IPS-15b (cell line): ENCODE results near the gene CEP95.
A peak's percentile ranks its signal among the peaks of the same experiment; 100 is the strongest.
"Not testable (repeated sequence)": the region's sequence is repeated elsewhere in the genome, so short reads cannot be mapped to it uniquely, and the experiment has no call there.

Experiments
- H3K27me3 ChIP-seq: one replicate; pipeline ENCODE4 v1.6.1; 2013; ENCODE audit warnings: low read length; ENCODE audit not compliant: control insufficient read depth, insufficient read depth
- H3K36me3 ChIP-seq: one replicate; pipeline ENCODE4 v1.6.1; 2013; ENCODE audit warnings: low read length; ENCODE audit not compliant: control insufficient read depth, insufficient read depth
- H3K4me1 ChIP-seq: one replicate; pipeline ENCODE4 v1.6.1; 2013; ENCODE audit warnings: mild to moderate bottlenecking, low read length; ENCODE audit not compliant: control insufficient read depth, insufficient read depth
- H3K4me3 ChIP-seq: one replicate; pipeline ENCODE4 v1.5.1; 2013; ENCODE audit warnings: low read depth, low read length
- H3K9ac ChIP-seq: one replicate; pipeline ENCODE4 v1.6.1; 2013; ENCODE audit warnings: low read depth, mild to moderate bottlenecking, low read length
- H3K9me3 ChIP-seq: one replicate; pipeline ENCODE4 v1.6.1; 2013; ENCODE audit warnings: mild to moderate bottlenecking, low read length; ENCODE audit not compliant: control insufficient read depth, insufficient read depth

Gene CEP95

DNA sequence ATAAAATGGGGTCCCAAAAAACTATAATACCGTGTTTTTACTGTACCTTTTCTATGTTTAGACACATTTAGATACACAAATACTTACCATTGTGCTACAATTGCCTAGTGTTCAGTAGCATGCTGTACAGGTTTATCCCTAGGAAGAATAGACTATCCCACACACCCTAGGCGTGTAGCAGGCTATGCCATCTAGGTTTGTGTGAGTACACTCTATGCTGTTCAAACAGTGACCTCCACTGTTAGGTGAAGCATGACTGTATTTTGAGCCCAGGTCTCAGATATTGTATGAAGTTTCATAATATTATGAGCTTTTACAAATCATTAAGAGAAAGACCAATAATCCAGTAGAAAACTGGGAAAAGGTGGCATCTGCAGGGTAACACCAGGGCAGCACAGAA is 34.2 kb upstream of the CEP95 start:
- H3K9me3 ChIP-seq, result no peaks in the 10 kb centered on the region
- no peak overlapping the region for H3K9ac ChIP-seq
- no peak overlapping the region for H3K4me3 ChIP-seq
- H3K36me3 ChIP-seq, result peaks cover 3% of the 10 kb centered on the region
- H3K27me3 ChIP-seq, result no peaks in the 10 kb centered on the region
- H3K4me1 ChIP-seq, result peaks cover 4% of the 10 kb centered on the region

DNA sequence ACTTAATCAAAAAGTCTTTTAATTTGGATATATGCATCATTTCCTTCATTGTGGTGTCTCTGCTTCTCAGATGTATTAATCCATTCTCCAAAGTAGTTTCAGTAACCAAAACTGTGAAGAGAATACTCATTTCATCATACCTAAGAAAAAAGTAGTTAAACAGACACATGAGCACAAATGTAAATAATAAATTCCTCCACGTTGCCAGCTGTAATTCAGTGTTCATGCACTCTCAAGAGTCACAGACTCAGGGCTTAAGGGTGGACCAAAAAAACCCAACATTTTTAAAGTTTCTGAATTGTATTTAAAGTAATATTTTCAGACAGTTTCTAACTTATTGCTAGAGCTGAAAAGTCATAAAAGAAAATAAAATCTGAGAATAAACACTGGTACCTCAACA is 28.9 kb upstream of the CEP95 start:
- Histone ChIP-seq H3K4me3 (no peak overlapping the region), H3K27me3 (no peaks in the 10 kb centered on the region), H3K36me3 (peaks cover 11% of the 10 kb centered on the region), H3K9me3 (no peaks in the 10 kb centered on the region), H3K9ac (no peak overlapping the region), H3K4me1 (no peaks in the 10 kb centered on the region)

DNA sequence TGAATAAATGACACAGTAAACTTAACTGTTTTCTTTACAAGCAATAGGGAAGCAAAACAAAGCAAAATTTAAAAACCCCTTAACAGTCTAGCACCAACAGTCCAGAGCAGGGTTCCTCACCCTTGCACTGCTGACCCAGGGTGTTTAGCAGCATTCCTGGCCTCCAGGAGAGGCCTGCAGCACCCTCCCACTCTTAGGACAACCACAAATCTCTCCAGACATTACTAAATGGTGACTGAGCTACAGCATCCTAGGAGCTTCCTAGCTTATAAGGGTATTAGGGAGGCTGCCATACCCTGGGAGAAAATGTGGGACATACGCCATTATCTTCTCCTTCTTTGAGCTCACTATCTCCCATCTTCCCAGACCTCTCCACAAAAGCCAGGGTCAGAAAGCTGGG is 25.8 kb upstream of the CEP95 start:
- no peaks in the 10 kb centered on the region for H3K27me3 ChIP-seq
- no peak overlapping the region for H3K4me3 ChIP-seq
- H3K4me1 ChIP-seq, result no peaks in the 10 kb centered on the region
- no peak overlapping the region for H3K9ac ChIP-seq
- no peaks in the 10 kb centered on the region for H3K9me3 ChIP-seq
- H3K36me3 ChIP-seq, result peaks cover 23% of the 10 kb centered on the region

DNA sequence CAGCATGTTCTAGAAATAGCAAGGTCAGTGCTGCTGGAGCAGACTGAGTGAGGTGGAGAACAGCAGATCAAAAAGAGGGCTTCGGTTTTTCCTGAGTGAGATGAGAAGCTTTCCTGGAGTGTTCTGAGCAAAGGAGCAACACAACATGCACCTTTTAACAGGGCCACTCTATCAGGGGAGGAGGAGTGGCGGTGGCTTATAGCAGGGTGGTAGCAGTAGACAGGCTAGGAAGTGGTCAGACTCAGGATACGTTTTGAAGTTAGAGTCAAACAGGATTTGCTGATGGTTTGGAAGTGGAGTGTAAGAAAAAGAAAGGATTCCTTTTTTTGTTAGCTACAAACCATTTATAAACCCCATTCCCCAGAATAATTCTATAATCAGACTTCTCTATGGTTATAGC is 22.4 kb upstream of the CEP95 start:
- Histone ChIP-seq H3K4me3 (no peak overlapping the region), H3K9me3 (no peaks in the 10 kb centered on the region), H3K9ac (no peak overlapping the region), H3K36me3 (peaks cover 22% of the 10 kb centered on the region), H3K4me1 (no peaks in the 10 kb centered on the region), H3K27me3 (no peaks in the 10 kb centered on the region)

DNA sequence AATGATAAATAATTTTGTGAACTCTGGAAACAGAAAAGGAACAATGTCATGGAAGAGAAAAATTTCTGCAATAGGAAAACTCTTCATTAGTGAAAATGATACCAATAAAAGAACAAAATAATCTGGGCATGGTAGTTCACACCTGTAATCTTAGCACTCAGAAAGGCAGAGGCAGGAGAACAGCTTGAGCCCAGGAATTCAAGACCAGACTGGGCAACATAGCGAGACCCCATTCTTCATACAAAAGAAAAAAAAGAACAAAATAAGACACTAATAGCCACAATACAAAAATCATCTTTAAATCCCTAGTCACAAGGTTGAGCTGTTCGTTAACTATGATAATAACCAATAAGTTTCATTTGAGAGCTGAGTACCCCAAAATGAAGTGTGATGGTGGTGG is 18.5 kb upstream of the CEP95 start:
- no peaks in the 10 kb centered on the region for H3K4me1 ChIP-seq
- peaks cover 32% of the 10 kb centered on the region for H3K36me3 ChIP-seq
- H3K9me3 ChIP-seq, result no peaks in the 10 kb centered on the region
- no peak overlapping the region for H3K4me3 ChIP-seq
- H3K27me3 ChIP-seq, result no peaks in the 10 kb centered on the region
- H3K9ac ChIP-seq, result no peak overlapping the region

DNA sequence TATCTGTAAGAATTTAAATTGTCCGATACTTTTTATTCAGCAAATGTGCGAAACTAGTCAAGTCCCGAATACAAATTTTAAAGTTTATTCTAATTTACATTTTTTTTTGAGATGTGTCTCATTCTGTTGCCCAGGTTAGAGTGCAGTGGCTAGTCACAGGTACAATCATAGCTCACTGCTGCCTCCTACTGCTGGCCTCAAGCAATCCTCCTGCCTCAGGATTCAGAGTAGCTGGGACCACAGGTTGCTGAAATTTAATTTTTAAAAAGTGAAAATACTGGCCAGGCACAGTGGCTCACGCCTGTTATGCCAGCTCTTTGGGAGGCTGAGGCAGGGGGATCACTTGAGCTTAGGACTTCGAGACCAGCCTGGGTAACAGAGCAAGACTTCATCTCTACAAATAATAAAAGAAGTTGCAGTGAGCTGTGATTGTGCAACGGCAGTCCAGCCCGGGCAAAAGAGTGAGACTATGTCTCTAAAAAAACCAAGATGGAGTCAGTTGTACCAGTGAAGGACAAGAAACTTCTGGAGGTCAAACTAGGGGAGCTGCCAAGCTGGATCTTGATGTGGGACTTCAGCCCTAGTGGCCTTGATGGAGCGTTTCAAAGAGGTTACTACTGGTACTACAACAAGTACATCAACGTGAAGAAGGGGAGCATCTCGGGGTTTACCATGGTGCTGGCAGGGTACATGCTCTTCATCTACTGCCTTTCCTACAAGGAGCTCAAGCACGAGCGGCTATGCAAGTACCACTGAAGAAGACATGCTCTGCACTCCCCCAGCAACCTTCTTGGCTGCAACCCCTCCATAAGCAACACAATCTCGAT is 15.5 kb upstream of the CEP95 start:
- Histone ChIP-seq H3K9me3 (no peaks in the 10 kb centered on the region), H3K4me3 (no peak overlapping the region), H3K36me3 (peaks cover 24% of the 10 kb centered on the region), H3K27me3 (no peaks in the 10 kb centered on the region), H3K9ac (no peak overlapping the region), H3K4me1 (no peaks in the 10 kb centered on the region)

DNA sequence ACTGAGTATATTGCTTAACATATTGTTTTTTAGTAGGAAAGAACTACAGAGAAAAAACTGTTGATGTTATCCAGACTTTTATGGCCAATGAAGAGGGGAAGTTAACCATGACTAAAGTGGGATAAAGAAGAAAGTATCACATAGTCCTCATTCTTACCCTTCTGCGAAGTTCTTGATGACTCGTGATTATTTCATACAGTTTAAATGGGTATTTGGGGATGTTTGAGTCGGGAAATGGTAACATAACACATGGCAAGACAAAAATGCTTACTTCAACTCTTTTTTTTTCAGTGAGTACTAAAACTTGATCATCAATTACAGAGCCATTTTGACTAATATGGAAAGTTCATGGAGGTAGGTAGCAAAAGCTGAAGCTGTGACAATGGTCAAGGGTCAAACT is 14.8 kb upstream of the CEP95 start:
- no peaks in the 10 kb centered on the region for H3K9me3 ChIP-seq
- no peaks in the 10 kb centered on the region for H3K27me3 ChIP-seq
- H3K4me3 ChIP-seq, result no peak overlapping the region
- no peak overlapping the region for H3K9ac ChIP-seq
- peaks cover 24% of the 10 kb centered on the region for H3K36me3 ChIP-seq
- H3K4me1 ChIP-seq, result no peaks in the 10 kb centered on the region

DNA sequence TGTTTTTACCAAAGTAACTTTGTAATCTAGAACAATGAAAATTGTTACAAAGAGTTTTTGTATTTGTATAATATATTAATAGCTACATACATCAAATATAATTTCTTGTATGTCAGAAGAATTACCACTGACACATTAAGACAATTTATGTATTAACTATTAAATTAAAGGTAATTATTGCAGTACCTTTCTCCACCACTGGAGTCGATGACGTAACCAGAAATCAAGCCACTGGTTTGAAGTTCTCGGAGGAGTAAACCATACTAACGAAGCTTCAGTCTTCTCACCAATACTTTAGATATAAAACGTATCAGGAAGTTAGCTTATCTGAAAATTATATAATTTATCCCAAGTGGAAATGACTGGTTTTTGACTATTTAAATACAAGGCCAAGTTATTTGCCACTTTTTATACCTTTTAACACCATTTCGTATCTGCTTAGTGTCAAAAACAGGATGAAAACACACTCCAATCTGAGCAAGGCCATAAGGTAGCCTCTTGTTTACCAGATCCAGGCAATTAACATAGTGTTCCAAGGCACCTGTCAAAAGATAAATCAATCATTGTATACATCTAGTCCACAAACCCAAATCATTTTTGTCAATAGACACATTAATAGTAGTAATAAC is 14.2 kb upstream of the CEP95 start:
- Histone ChIP-seq H3K9me3 (no peaks in the 10 kb centered on the region), H3K9ac (no peak overlapping the region), H3K4me3 (no peak overlapping the region), H3K4me1 (no peaks in the 10 kb centered on the region), H3K36me3 (peaks cover 24% of the 10 kb centered on the region), H3K27me3 (no peaks in the 10 kb centered on the region)

DNA sequence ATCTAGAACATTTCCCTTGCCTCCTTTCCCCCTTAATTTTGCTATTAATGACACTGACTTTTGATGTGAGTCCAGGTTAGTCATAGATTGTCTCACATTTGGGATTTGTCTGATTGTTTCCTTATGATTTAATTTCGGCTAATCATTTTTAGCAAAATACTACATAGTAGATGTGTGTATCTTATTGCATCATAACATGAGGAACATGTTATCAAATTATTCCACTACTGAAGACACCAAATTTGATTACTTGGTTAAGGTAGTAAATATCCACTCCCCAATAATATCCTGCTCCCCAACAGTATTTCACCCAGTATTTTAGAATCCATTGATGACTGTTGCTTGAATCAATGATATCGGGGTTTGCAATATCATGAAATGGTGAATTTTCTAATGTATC is 12.7 kb upstream of the CEP95 start:
- no peak overlapping the region for H3K9ac ChIP-seq
- H3K4me1 ChIP-seq, result no peaks in the 10 kb centered on the region

DNA sequence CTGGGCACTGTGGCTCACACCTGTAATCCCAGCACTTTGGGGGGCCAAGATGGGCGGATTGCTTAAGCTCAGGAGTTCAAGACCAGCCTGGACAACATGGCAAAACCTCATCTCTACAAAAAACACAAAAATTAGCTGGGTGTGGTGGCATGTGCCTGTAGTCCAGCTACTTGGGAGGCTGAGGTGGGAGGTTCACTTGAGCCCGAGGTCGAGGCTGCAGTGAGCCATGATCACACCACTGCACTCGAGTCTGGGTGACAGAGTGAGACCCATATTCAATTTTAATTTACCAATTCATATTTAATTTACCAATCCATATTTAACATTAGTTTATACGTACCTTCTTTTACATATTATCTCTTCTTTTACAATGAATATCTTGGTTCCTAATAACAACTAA is 11.5 kb upstream of the CEP95 start:
- Histone ChIP-seq H3K36me3 (peaks cover 21% of the 10 kb centered on the region), H3K4me3 (peak overlapping the region; percentile 5)
- not testable (repeated sequence) for H3K9ac ChIP-seq, H3K9me3 ChIP-seq, H3K4me1 ChIP-seq, H3K27me3 ChIP-seq

More for the DNA sequence above, 12.7 kb upstream of the CEP95 start:
- no peaks in the 10 kb centered on the region for H3K9me3 ChIP-seq
- H3K27me3 ChIP-seq, result no peaks in the 10 kb centered on the region
- H3K36me3 ChIP-seq, result peaks cover 17% of the 10 kb centered on the region
- no peak overlapping the region for H3K4me3 ChIP-seq

DNA sequence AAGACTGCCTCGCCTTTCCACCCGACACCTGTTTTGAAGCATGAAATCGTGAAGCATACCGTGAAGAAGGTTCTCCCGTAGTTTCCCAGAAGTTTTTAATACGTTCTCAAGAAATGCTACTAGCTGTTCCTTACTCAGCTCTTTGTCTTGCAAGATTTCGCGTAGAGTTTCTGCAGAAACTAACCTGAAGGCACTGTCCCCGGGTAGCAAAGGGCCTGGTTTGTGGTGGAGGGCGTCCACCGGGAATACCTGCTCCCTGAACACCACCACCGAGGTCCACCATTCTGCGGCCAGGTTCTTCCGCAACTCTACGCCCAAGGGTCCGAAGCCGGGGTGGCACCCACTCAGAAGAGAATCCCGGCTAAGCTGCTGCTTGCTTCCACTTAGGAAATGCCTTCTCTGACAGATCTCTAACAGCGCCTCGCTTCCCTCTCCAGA is 10.4 kb upstream of the CEP95 start:
- no peaks in the 10 kb centered on the region for H3K4me1 ChIP-seq
- no peaks in the 10 kb centered on the region for H3K27me3 ChIP-seq
- H3K9me3 ChIP-seq, result no peaks in the 10 kb centered on the region
- H3K36me3 ChIP-seq, result peaks cover 21% of the 10 kb centered on the region
- H3K4me3 ChIP-seq, result peak overlapping the region; percentile 79
- peak overlapping the region; percentile 74 for H3K9ac ChIP-seq
